Ovary (tissue), 9 donors: Measurements from ENCODE around the gene KNDC1. TPM values are rescaled to one million over a fixed set of nuclear protein-coding genes. Genes with fewer than 3 reads are reported as not detected.

Experiments used
- DNase-seq, 5 donors: peaks; one replicate each; pipeline ENCODE4 v3.0.0-alpha.2; 2019 to 2020
- H3K27ac ChIP-seq, 2 donors: fragments of 200-600 bp; one replicate each; pipeline versions ENCODE4 v1.5.1 to v1.8.0; 2019 to 2022
- H3K27me3 ChIP-seq: fragments of 200-600 bp; one replicate; pipeline ENCODE4 v1.8.0; 2022
- H3K36me3 ChIP-seq: fragments of 200-600 bp; sonication (generic); one replicate; pipeline ENCODE4 v1.5.1; 2019
- H3K4me1 ChIP-seq: one replicate; pipeline ENCODE4 v1.8.1; 2013; ENCODE audit warnings: mild to moderate bottlenecking, moderate library complexity; ENCODE audit not compliant: insufficient read depth
- H3K4me3 ChIP-seq: fragments of 200-600 bp; sonication (generic); one replicate; pipeline ENCODE4 v1.5.1; 2017
- H3K9me3 ChIP-seq, 2 donors: fragments of 200-600 bp in 1 of 2; sonication (generic) in 1 of 2; one replicate each; pipeline versions ENCODE4 v1.5.1 to v1.8.1; 2013 to 2019; ENCODE audit warnings: mild to moderate bottlenecking in 1 of 2, moderate library complexity in 1 of 2
- EP300 ChIP-seq: sonication (generic); formaldehyde crosslinking; IDR thresholded peaks from one replicate; pipeline ENCODE4 v1.6.1; 2017; ENCODE audit warnings: antibody characterized with exemption
- POLR2A ChIP-seq: fragments of 450-650 bp; IDR thresholded peaks from one replicate; pipeline ENCODE4 v1.6.1; 2017; ENCODE audit warnings: antibody characterized with exemption, mild to moderate bottlenecking, moderate library complexity
- WGBS, 3 donors: extraction: QIAGEN DNeasy Blood & Tissue Kit in 1 of 3; methylation state at CpG; one replicate each; pipeline versions ENCODE4 v1.1.5 to v1.1.7; 2013 to 2017; 5-methylcytosine and 5-hydroxymethylcytosine counted together
- intact Hi-C, 4 donors: fragments of 100-400 bp; cut with DNase I; formaldehyde crosslinking; loops; one replicate each; pipeline versions ENCODE4 v1.11.0 to v1.15.1; 2022 to 2023
- polyA plus RNA-seq, 2 donors: library from polyadenylated mRNA; stranded (reverse); fragments of 200-250 nt in 1 of 2; fragments of 350-450 nt in 1 of 2; fragmentation: Illumina TruSeq in 1 of 2; extraction: RNeasy Lipid Tissue Mini Kit (QIAGEN cat#74804) in 1 of 2; gene quantifications; one replicate each; pipeline ENCODE4 v1.2.3, GENCODE V29; 2013 to 2014
- total RNA-seq, 7 donors: library from RNA; depleted of rRNA in 2 of 7; stranded (reverse); fragments of >200 nt in 2 of 7; fragmentation: NEBNext Ultra II Directional in 3 of 7; extraction: Animal tissue kit (Norgen Biotek cat#: 25700) in 3 of 7; gene quantifications; one replicate each; pipeline versions ENCODE4 v1.1.0 to v1.2.4, GENCODE V29; 2016 to 2023
- TF ChIP-seq, protein P1 (sequence below), 3 donors: fragments of 450-650 bp in 2 of 3; fragments of 200-600 bp in 1 of 3; IDR thresholded peaks; one replicate each; pipeline versions ENCODE4 v1.5.1 to v1.8.0; 2016 to 2022; ENCODE audit warnings: antibody characterized with exemption in 3 of 3, mild to moderate bottlenecking in 1 of 3
- donor health status: DM: no; HTN: no; CAD: no; lungs with moderate emphysema.
- donor health status: DM: no; HTN: no; CAD: no.
- donor health status: Bipolar disorder and iron deficiency.
- donor health status: DM: yes; HTN: yes; CAD: no.
- donor health status: DM: no; HTN: no; CAD: no.
- donor health status: DM: yes; HTN: yes; CAD: no.

Gene KNDC1
- total and polyA plus RNA-seq, 9 donors: 0.67 to 34.9 (median 16.6) TPM

DNA sequence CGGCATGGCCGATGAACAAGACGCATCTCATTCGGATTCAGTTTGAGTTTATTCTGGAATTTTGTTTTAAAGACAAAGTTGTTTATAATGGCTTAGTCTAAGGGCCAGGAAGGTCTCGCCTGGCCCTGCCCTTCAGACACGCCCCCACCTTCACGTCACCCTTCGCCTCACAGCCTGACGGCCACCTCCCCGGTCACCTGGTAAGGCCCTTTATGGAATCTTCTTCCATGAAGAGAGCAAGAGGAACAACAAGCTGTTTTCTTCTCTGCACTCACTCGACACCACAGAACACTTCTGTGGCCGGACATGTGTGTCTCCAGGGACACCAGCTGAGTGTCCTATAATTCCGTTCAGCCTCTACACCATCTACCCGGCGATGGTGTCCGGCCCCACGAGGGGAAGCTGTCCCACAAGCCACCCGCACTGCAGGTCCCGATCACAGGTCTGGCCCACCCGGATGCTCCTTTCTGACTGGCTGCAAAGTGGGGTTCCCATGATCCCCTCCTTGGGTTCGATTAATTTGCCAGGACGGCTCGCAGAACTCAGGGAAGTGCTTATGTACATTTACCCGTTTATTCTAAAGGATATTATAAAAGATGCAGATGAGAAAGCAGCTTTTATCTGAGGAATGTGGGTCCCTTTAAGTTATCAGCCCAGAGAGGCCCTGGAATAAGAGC lies 17.4 kb upstream of the KNDC1 start:
- peak in 2 of 5 donors; percentile 12 to 22 for DNase-seq
- no peaks in the 10 kb centered on the region for H3K27me3 ChIP-seq
- no peak for TF ChIP-seq POLR2A
- TF ChIP-seq, protein P1, sequence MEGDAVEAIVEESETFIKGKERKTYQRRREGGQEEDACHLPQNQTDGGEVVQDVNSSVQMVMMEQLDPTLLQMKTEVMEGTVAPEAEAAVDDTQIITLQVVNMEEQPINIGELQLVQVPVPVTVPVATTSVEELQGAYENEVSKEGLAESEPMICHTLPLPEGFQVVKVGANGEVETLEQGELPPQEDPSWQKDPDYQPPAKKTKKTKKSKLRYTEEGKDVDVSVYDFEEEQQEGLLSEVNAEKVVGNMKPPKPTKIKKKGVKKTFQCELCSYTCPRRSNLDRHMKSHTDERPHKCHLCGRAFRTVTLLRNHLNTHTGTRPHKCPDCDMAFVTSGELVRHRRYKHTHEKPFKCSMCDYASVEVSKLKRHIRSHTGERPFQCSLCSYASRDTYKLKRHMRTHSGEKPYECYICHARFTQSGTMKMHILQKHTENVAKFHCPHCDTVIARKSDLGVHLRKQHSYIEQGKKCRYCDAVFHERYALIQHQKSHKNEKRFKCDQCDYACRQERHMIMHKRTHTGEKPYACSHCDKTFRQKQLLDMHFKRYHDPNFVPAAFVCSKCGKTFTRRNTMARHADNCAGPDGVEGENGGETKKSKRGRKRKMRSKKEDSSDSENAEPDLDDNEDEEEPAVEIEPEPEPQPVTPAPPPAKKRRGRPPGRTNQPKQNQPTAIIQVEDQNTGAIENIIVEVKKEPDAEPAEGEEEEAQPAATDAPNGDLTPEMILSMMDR (IDR thresholded peaks at IDR 0.05): no peak
- no peak for TF ChIP-seq EP300

DNA sequence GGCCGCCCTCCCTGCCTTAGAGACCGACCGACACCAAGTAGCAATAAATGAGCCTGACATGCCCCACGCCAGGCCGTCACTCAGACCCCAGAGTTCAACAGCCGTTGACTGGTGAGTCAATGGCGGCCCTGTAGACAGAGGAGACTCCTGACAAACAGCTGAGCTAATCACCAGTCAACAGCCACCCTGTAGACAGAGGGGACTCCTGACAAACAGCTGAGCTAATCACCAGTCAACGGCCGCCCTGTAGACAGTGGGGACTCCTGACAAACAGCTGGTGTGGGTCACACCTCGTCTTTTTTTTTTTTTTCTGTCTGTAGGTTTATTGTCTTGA lies 16.9 kb upstream of the KNDC1 start:
- 57 to 65% (median 61%) methylated on average over 10 of the region's 10 CpGs for WGBS, 3 donors
- peak in 2 of 5 donors; percentile 4 to 25 for DNase-seq
- TF ChIP-seq POLR2A (no peak), EP300 (no peak)
- TF ChIP-seq, protein P1 (IDR thresholded peaks at IDR 0.05): no peak

More for the DNA sequence above, 17.4 kb upstream of the KNDC1 start:
- no peaks in the 10 kb centered on the region for H3K9me3 ChIP-seq
- no peak overlapping the region for H3K27ac ChIP-seq
- H3K4me3 ChIP-seq: no peak overlapping the region
- H3K36me3 ChIP-seq: no peaks in the 10 kb centered on the region
- H3K4me1 ChIP-seq: no peaks in the 10 kb centered on the region
- intact Hi-C loops: loop anchor here in 1 of 4 donors (5.0 kb wide), 1 partner anchor 175 kb away; no protein-coding TSS in a partner anchor
- WGBS, 3 donors: 82 to 87% (median 85%) methylated on average over 24 of the region's 24 CpGs

DNA sequence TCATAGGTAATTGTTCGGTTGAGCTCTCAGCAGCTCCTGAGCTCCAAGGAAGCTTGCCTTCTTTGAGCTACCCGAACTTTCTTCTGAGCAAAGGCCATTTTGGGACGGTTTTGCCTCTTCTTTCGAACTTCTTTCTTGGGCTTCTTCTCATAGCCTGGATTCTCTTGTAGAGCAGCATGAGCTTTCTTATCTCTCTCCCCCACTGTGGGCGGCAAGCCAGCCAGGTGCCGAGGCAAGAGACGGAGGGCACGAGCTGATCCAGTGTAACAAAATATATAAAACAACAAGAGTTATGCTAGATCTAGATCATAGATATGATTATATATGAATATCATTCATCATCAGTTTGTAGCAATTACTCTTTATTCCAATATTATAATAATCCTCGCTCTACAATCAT lies 16.5 kb upstream of the KNDC1 start:
- intact Hi-C loops: loop anchor here in 1 of 4 donors (5.0 kb wide), 1 partner anchor 174 kb away; no protein-coding TSS in a partner anchor
- no peak overlapping the region for H3K4me3 ChIP-seq
- H3K27ac ChIP-seq: no peak overlapping the region

More for the DNA sequence above, 16.9 kb upstream of the KNDC1 start:
- Histone ChIP-seq H3K27me3 (no peaks in the 10 kb centered on the region), H3K9me3 (no peaks in the 10 kb centered on the region), H3K36me3 (no peaks in the 10 kb centered on the region), H3K4me1 (no peaks in the 10 kb centered on the region), H3K4me3 (no peak overlapping the region), H3K27ac (no peak overlapping the region)
- intact Hi-C loops: loop anchor here in 1 of 4 donors (5.0 kb wide), 1 partner anchor 174 kb away; no protein-coding TSS in a partner anchor

DNA sequence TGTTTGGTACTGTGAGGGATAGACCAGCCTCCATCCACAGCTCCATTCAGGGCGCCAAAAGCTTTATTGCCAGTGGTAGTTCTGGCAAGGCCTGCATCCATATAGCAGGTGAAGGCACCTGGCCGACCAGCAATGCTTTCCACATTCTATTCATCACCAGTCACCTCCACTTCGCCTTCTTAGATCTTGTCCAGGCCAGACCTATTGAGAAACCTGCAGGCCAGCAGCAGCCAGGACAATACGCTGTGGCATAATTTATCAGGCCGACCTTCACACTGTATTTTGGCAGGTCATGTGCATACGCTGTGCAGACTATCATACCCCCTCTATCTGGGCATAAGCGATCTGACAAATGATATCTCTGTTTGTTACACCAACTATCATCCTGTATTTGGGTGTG lies 15.2 kb upstream of the KNDC1 start:
- Histone ChIP-seq H3K36me3 (no peaks in the 10 kb centered on the region), H3K27ac (no peak overlapping the region), H3K9me3 (no peaks in the 10 kb centered on the region), H3K27me3 (no peaks in the 10 kb centered on the region), H3K4me3 (no peak overlapping the region), H3K4me1 (no peaks in the 10 kb centered on the region)
- WGBS, 3 donors: 83 to 88% (median 87%) methylated on average over 7 of the region's 7 CpGs
- intact Hi-C loops: loop anchor here in 1 of 4 donors (5.0 kb wide), 1 partner anchor 173 kb away; no protein-coding TSS in a partner anchor
- TF ChIP-seq POLR2A: no peak
- TF ChIP-seq, protein P1 (IDR thresholded peaks at IDR 0.05): no peak
- no peak for TF ChIP-seq EP300
- DNase-seq: peak in 3 of 5 donors; percentile 3 to 17 (median 5)

More for the DNA sequence above, 16.5 kb upstream of the KNDC1 start:
- WGBS, 3 donors: 31 to 43% (median 39%) methylated on average over 9 of the region's 9 CpGs
- peak in 2 of 5 donors; percentile 10 to 38 for DNase-seq
- H3K27me3 ChIP-seq: no peaks in the 10 kb centered on the region
- H3K9me3 ChIP-seq: no peaks in the 10 kb centered on the region
- no peaks in the 10 kb centered on the region for H3K36me3 ChIP-seq
- H3K4me1 ChIP-seq: no peaks in the 10 kb centered on the region
- TF ChIP-seq EP300 (no peak), POLR2A (no peak)
- TF ChIP-seq, protein P1 (IDR thresholded peaks at IDR 0.05): no peak
